ENCODE results near the gene RGMB.

RGMB gene

GRCh38 chr5:98774192-98775033 lies 950 bp downstream of the RGMB start (continued):
- TF ChIP-seq ZNF473 (tag by site-specific recombination; IDR thresholded peaks at IDR 0.05) (no peak), ZNF449 (tag by site-specific recombination; IDR thresholded peaks at IDR 0.05) (no peak; the same call in 1 of the 2 replicates), ZNF623 (tag by site-specific recombination; IDR thresholded peaks at IDR 0.05) (peak; percentile 18; the same call in 1 of the 2 replicates), ZNF530 (tag by site-specific recombination; IDR thresholded peaks at IDR 0.05; ENCODE audit: low read depth) (no peak), ZNF132 (tag by site-specific recombination; IDR thresholded peaks at IDR 0.05; ENCODE audit: borderline replicate concordance) (no peak), KLF8 (tag by site-specific recombination; IDR thresholded peaks at IDR 0.05) (peak; percentile 69; the same call in 1 of the 2 replicates), ZIC2 (tag by site-specific recombination; IDR thresholded peaks at IDR 0.05) (peak; percentile 77), ZNF335 (tag by site-specific recombination; conservative IDR thresholded peaks at IDR 0.05) (no peak; the same call in 1 of the 2 replicates), ZNF792 (tag by site-specific recombination; IDR thresholded peaks at IDR 0.05) (no peak), ZNF629 (tag by site-specific recombination; IDR thresholded peaks at IDR 0.05) (peak; percentile 62), ZNF549 (tag by site-specific recombination; IDR thresholded peaks at IDR 0.05) (no peak), ZNF571 (tag by site-specific recombination; IDR thresholded peaks at IDR 0.05) (no peak), ZNF311 (tag by site-specific recombination; IDR thresholded peaks at IDR 0.05; ENCODE audit: borderline replicate concordance) (no peak), ZFP41 (tag by site-specific recombination; IDR thresholded peaks at IDR 0.05; ENCODE audit: borderline replicate concordance) (no peak), ZFP3 (tag by site-specific recombination; IDR thresholded peaks at IDR 0.05; ENCODE audit: low read depth) (no peak), YY2 (tag by site-specific recombination; IDR thresholded peaks at IDR 0.05) (no peak), ZNF544 (tag by site-specific recombination; IDR thresholded peaks at IDR 0.05) (no peak), ZNF610 (tag by site-specific recombination; IDR thresholded peaks at IDR 0.05; ENCODE audit: borderline replicate concordance) (no peak), ZNF561 (tag by site-specific recombination; IDR thresholded peaks at IDR 0.05; ENCODE audit: borderline replicate concordance) (no peak), ZNF707 (tag by site-specific recombination; IDR thresholded peaks at IDR 0.05) (no peak), ZNF600 (tag by site-specific recombination; IDR thresholded peaks at IDR 0.05) (peak; percentile 96), HOXA7 (CRISPR knock-in tag; IDR thresholded peaks at IDR 0.05; ENCODE audit: borderline replicate concordance) (no peak), ZNF2 (tag by site-specific recombination; IDR thresholded peaks at IDR 0.05) (peak; percentile 65; the same call in 1 of the 2 replicates), GLIS2 (tag by site-specific recombination; IDR thresholded peaks at IDR 0.05) (peak; percentile 56; the same call in 1 of the 2 replicates), ZNF585B (tag by site-specific recombination; IDR thresholded peaks at IDR 0.05) (no peak), BCL11A (tag by site-specific recombination; IDR thresholded peaks at IDR 0.05; ENCODE audit: low read depth) (no peak; the same call in 1 of the 2 replicates), HOXD13 (CRISPR knock-in tag; IDR thresholded peaks at IDR 0.05; ENCODE audit: borderline replicate concordance) (no peak), IKZF3 (tag by site-specific recombination; IDR thresholded peaks at IDR 0.05) (no peak), ZNF138 (tag by site-specific recombination; IDR thresholded peaks at IDR 0.05; ENCODE audit: borderline replicate concordance) (no peak), ZNF529 (tag by site-specific recombination; IDR thresholded peaks at IDR 0.05; ENCODE audit: insufficient replicate concordance) (no peak), WT1 (tag by site-specific recombination; IDR thresholded peaks at IDR 0.05) (peak; percentile 46; the same call in 1 of the 2 replicates)
- TF ChIP-seq, protein P1, sequence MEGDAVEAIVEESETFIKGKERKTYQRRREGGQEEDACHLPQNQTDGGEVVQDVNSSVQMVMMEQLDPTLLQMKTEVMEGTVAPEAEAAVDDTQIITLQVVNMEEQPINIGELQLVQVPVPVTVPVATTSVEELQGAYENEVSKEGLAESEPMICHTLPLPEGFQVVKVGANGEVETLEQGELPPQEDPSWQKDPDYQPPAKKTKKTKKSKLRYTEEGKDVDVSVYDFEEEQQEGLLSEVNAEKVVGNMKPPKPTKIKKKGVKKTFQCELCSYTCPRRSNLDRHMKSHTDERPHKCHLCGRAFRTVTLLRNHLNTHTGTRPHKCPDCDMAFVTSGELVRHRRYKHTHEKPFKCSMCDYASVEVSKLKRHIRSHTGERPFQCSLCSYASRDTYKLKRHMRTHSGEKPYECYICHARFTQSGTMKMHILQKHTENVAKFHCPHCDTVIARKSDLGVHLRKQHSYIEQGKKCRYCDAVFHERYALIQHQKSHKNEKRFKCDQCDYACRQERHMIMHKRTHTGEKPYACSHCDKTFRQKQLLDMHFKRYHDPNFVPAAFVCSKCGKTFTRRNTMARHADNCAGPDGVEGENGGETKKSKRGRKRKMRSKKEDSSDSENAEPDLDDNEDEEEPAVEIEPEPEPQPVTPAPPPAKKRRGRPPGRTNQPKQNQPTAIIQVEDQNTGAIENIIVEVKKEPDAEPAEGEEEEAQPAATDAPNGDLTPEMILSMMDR (tag by site-specific recombination; IDR thresholded peaks at IDR 0.05): no peak
- TF ChIP-seq, protein P2, sequence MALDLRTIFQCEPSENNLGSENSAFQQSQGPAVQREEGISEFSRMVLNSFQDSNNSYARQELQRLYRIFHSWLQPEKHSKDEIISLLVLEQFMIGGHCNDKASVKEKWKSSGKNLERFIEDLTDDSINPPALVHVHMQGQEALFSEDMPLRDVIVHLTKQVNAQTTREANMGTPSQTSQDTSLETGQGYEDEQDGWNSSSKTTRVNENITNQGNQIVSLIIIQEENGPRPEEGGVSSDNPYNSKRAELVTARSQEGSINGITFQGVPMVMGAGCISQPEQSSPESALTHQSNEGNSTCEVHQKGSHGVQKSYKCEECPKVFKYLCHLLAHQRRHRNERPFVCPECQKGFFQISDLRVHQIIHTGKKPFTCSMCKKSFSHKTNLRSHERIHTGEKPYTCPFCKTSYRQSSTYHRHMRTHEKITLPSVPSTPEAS (tag by site-specific recombination; IDR thresholded peaks at IDR 0.05): no peak
- TF ChIP-seq, protein P3, sequence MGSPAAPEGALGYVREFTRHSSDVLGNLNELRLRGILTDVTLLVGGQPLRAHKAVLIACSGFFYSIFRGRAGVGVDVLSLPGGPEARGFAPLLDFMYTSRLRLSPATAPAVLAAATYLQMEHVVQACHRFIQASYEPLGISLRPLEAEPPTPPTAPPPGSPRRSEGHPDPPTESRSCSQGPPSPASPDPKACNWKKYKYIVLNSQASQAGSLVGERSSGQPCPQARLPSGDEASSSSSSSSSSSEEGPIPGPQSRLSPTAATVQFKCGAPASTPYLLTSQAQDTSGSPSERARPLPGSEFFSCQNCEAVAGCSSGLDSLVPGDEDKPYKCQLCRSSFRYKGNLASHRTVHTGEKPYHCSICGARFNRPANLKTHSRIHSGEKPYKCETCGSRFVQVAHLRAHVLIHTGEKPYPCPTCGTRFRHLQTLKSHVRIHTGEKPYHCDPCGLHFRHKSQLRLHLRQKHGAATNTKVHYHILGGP (tag by site-specific recombination; IDR thresholded peaks at IDR 0.05): no peak

Data from HEK293 (cell line).